ENCODE data around the gene CALHM1. TPM values are rescaled to one million over a fixed set of nuclear protein-coding genes. Genes with fewer than 3 reads are reported as not detected.

The CALHM1 gene
- total and polyA plus RNA-seq, 2 of the 13 experiments (the other 11 are each of a cell fraction or from before 2014, with no cell fraction given) = 0.04 TPM; not detected in 1

DNA sequence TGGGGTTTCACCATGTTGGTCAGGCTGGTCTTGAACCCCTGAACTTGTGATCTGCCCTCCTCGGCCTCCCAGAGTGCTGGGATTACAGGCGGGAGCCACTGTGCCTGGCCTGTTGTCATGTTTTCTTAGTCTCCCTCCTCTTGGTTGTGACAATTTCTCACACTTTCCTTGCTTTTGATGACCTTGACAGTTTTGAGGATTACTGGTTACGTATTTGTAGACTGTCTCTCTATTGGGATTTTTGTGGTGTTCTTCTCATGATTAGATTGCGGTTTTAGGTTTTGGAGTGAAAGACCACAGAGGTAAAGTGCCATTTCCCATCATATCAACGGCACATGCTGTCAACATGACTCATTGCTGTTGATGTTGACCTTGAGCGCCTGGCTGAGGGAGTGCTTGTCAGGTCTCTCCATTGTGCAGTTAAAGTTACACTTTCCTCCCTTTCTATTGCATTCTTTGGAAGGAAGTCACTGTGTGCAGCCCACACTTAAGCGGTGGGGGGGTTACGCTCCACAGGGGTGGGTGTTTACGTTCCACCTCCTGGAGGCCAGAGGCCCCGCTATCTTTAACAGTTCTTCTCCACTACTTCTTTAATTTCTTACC is 45.6 kb upstream of the CALHM1 start (continued):
- TF ChIP-seq ZNF761 (CRISPR knock-in tag; conservative IDR thresholded peaks at IDR 0.05) = no peak
- no peak for TF ChIP-seq KDM6A (CRISPR knock-in tag; IDR thresholded peaks at IDR 0.05; ENCODE audit: low read depth)
- no peak for TF ChIP-seq ZNF33A (CRISPR knock-in tag; IDR thresholded peaks at IDR 0.05; ENCODE audit: borderline replicate concordance)
- 0 out of 2 replicates have a peak, but pooled peaks have one; percentile 49 for TF ChIP-seq SMARCC2 (IDR thresholded peaks at IDR 0.05)
- TF ChIP-seq, protein P1, sequence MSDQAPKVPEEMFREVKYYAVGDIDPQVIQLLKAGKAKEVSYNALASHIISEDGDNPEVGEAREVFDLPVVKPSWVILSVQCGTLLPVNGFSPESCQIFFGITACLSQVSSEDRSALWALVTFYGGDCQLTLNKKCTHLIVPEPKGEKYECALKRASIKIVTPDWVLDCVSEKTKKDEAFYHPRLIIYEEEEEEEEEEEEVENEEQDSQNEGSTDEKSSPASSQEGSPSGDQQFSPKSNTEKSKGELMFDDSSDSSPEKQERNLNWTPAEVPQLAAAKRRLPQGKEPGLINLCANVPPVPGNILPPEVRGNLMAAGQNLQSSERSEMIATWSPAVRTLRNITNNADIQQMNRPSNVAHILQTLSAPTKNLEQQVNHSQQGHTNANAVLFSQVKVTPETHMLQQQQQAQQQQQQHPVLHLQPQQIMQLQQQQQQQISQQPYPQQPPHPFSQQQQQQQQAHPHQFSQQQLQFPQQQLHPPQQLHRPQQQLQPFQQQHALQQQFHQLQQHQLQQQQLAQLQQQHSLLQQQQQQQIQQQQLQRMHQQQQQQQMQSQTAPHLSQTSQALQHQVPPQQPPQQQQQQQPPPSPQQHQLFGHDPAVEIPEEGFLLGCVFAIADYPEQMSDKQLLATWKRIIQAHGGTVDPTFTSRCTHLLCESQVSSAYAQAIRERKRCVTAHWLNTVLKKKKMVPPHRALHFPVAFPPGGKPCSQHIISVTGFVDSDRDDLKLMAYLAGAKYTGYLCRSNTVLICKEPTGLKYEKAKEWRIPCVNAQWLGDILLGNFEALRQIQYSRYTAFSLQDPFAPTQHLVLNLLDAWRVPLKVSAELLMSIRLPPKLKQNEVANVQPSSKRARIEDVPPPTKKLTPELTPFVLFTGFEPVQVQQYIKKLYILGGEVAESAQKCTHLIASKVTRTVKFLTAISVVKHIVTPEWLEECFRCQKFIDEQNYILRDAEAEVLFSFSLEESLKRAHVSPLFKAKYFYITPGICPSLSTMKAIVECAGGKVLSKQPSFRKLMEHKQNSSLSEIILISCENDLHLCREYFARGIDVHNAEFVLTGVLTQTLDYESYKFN (CRISPR knock-in tag; conservative IDR thresholded peaks at IDR 0.05) = peak; percentile 69
- no peak for TF ChIP-seq ZKSCAN1 (IDR thresholded peaks at IDR 0.05; ENCODE audit: low read length)
- no peak for TF ChIP-seq ZSCAN21 (CRISPR knock-in tag; IDR thresholded peaks at IDR 0.05; ENCODE audit: borderline replicate concordance)
- no peak for TF ChIP-seq HOXD1 (CRISPR knock-in tag; IDR thresholded peaks at IDR 0.05)
- peak; percentile 89 for TF ChIP-seq ZNF878 (CRISPR knock-in tag; IDR thresholded peaks at IDR 0.05)
- TF ChIP-seq, protein P2, sequence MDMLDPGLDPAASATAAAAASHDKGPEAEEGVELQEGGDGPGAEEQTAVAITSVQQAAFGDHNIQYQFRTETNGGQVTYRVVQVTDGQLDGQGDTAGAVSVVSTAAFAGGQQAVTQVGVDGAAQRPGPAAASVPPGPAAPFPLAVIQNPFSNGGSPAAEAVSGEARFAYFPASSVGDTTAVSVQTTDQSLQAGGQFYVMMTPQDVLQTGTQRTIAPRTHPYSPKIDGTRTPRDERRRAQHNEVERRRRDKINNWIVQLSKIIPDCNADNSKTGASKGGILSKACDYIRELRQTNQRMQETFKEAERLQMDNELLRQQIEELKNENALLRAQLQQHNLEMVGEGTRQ (IDR thresholded peaks at IDR 0.05; ENCODE audit: low read depth, low read length) = peak; percentile 6; the same call in 1 of the 2 replicates
- TF ChIP-seq, protein P2 (CRISPR knock-in tag; IDR thresholded peaks at IDR 0.05; ENCODE audit: borderline replicate concordance) = no peak
- no peak for TF ChIP-seq ZNF235 (CRISPR knock-in tag; IDR thresholded peaks at IDR 0.05; ENCODE audit: borderline replicate concordance)
- TF ChIP-seq FOSL2 (CRISPR knock-in tag; IDR thresholded peaks at IDR 0.05) = peak; percentile 100
- TF ChIP-seq, protein P3, sequence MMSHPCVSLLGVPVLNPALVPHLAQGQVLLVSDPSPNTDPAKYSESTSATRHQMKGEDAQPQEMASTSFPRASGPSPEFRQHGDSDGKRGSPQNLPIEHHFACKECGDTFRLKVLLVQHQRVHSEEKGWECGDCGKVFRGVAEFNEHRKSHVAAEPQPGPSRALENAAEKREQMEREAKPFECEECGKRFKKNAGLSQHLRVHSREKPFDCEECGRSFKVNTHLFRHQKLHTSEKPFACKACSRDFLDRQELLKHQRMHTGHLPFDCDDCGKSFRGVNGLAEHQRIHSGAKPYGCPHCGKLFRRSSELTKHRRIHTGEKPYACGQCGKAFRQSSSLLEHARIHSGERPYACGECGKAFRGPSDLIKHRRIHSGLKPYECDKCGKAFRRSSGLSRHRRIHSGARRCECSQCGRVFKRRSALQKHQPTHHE (CRISPR knock-in tag; IDR thresholded peaks at IDR 0.05; ENCODE audit: borderline replicate concordance) = no peak
- TF ChIP-seq, protein P4, sequence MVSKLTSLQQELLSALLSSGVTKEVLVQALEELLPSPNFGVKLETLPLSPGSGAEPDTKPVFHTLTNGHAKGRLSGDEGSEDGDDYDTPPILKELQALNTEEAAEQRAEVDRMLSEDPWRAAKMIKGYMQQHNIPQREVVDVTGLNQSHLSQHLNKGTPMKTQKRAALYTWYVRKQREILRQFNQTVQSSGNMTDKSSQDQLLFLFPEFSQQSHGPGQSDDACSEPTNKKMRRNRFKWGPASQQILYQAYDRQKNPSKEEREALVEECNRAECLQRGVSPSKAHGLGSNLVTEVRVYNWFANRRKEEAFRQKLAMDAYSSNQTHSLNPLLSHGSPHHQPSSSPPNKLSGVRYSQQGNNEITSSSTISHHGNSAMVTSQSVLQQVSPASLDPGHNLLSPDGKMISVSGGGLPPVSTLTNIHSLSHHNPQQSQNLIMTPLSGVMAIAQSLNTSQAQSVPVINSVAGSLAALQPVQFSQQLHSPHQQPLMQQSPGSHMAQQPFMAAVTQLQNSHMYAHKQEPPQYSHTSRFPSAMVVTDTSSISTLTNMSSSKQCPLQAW (CRISPR knock-in tag; IDR thresholded peaks at IDR 0.05) = 0 out of 2 replicates have a peak, but pooled peaks have one; percentile 56
- peak; percentile 52 for TF ChIP-seq THAP11 (CRISPR knock-in tag; IDR thresholded peaks at IDR 0.05)
- no peak for TF ChIP-seq MIER2 (CRISPR knock-in tag; IDR thresholded peaks at IDR 0.05)
- peak; percentile 36; the same call in 1 of the 3 replicates for TF ChIP-seq MXI1 (IDR thresholded peaks at IDR 0.05; ENCODE audit: borderline replicate concordance, low read depth, low read length)
- no peak for TF ChIP-seq ZNF24 (IDR thresholded peaks at IDR 0.05)
- TF ChIP-seq FOXK2 (IDR thresholded peaks at IDR 0.05) = peak; percentile 71
- TF ChIP-seq AHR (CRISPR knock-in tag; IDR thresholded peaks at IDR 0.05) = no peak
- no peak for TF ChIP-seq ZNF619 (CRISPR knock-in tag; IDR thresholded peaks at IDR 0.05)

Data from HepG2 (cell line).